GM19467 (cell line): Measurements from ENCODE around the gene NANOS3.
"Not testable (repeated sequence)": the region's sequence is repeated elsewhere in the genome, so short reads cannot be mapped to it uniquely, and the experiment has no call there.

Experiments used
- ATAC-seq: cut with Tn5 transposase; IDR thresholded peaks from one replicate; pipeline ENCODE4 v1.9.1; 2021; ENCODE audit warnings: mild to moderate bottlenecking, moderate library complexity; ENCODE audit not compliant: unreplicated experiment

Gene NANOS3

GRCh38 chr19:13918726-13919411 is 41.9 kb downstream of the NANOS3 start:
- no peak for ATAC-seq

- no peak for ATAC-seq
Observed at GRCh38 chr19:13920524-13920923, 43.6 kb downstream of the NANOS3 start.

- no peak for ATAC-seq
Observed at GRCh38 chr19:13920940-13921747, 44.2 kb downstream of the NANOS3 start.

- ATAC-seq, result not testable (repeated sequence)
Observed at GRCh38 chr19:13922118-13922517, 45.2 kb downstream of the NANOS3 start.

GRCh38 chr19:13923194-13923987 is 46.5 kb downstream of the NANOS3 start:
- no peak for ATAC-seq

GRCh38 chr19:13926010-13926409 is 49.1 kb downstream of the NANOS3 start:
- ATAC-seq, result no peak

GRCh38 chr19:13926715-13927114 is 49.8 kb downstream of the NANOS3 start:
- ATAC-seq, result no peak

- no peak for ATAC-seq
Observed at GRCh38 chr19:13929340-13929739, 52.4 kb downstream of the NANOS3 start.

- no peak for ATAC-seq
Observed at GRCh38 chr19:13929956-13930355, 53.0 kb downstream of the NANOS3 start.
